ENCODE data around the gene LRRC25.

- TF ChIP-seq NFIC (IDR thresholded peaks at IDR 0.05) (no peak), TCF12 (IDR thresholded peaks at IDR 0.05; ENCODE audit: low read depth) (no peak), EP300 (IDR thresholded peaks at IDR 0.05; ENCODE audit: borderline replicate concordance) (no peak), MAX (IDR thresholded peaks at IDR 0.05) (no peak), FOXM1 (IDR thresholded peaks at IDR 0.05; ENCODE audit: borderline replicate concordance, low read depth) (no peak), REST (IDR thresholded peaks at IDR 0.05; ENCODE audit: low read depth) (no peak)
These were observed 36.4 kb upstream of the LRRC25 start for GRCh38 chr19:18433735-18434398.

All from Ishikawa (cell line).